ENCODE results near the gene RIMKLA.

Gene RIMKLA, protein sequence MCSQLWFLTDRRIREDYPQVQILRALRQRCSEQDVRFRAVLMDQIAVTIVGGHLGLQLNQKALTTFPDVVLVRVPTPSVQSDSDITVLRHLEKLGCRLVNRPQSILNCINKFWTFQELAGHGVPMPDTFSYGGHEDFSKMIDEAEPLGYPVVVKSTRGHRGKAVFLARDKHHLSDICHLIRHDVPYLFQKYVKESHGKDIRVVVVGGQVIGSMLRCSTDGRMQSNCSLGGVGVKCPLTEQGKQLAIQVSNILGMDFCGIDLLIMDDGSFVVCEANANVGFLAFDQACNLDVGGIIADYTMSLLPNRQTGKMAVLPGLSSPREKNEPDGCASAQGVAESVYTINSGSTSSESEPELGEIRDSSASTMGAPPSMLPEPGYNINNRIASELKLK

DNA sequence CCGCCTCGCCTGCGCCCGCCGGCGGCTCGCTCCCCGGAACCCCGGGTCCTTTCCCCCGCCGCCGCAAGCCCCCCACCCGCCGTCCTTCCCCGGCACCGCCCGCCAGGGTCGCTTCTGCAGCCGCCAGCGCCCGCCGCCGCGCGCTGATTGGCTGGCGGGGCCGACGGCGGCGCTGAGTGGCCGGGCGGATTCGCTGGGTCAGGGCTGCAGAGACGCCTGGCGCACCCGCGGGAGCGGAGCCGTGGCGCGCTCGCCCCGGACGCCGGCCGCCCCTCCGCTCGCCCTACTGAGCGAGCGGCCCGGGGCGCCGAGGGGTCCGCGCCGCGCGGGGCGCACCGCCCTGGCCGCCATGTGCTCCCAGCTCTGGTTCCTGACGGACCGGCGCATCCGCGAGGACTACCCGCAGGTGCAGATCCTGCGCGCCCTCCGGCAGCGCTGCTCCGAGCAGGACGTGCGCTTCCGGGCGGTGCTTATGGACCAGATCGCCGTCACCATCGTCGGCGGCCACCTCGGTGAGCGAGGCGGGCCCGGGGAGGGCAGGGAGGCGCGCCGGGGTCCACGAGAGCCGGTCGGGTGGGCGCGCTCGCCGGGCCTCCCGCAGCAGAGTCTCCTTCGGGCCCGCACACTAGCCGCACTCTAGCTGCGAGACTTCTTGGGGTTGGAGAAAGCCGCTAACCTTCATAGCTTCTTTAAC is at the start of gene RIMKLA:
Gene RIMKLA, plus strand, starts transcription at position 207 of the 694 bp plus-strand sequence. Its CDS starts 143 bp downstream, at position 350.
- DNase-seq = peak in 1 of 2 experiments; percentile 2

GRCh38 chr1:42332877-42333276 is 47.7 kb upstream of the RIMKLA start:
- DNase-seq = no peak

DNA sequence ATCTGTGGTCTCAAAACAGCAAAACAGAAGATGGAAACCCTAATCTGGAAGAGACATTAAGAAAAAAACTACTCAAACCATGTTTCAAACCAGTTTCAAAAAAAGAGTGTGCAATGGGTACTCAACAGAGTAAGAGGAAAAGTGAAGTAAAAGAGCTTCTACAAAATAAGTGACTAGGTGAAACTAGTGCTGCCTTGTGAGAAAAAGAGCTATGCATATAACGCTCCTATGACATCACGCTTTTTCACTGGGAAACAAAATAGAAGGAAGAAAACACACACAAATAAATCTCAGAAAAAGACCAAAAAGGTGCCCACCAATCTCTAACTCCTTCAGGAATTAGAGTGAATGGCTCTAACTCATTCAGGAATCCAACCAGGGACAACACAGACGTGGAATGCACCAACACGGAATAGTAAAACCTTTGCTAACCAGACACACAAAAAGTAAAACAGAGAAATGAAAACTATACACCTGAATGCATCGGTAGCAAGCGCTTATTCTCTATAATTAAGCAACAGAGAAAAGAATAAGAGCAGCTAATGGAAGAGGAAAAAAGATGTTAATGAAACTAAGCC is 46.8 kb upstream of the RIMKLA start:
- no peak for DNase-seq

GRCh38 chr1:42334240-42335049 is 46.1 kb upstream of the RIMKLA start:
- peak; percentile 14 to 15 for DNase-seq

- peak; percentile 91 for DNase-seq
These were observed 45.4 kb upstream of the RIMKLA start, which contains the start of gene FOXJ3 for GRCh38 chr1:42335050-42335808. Gene FOXJ3 (minus strand): TSS chr1:42335235. CDS start chr1:42311093, 24,142 bp downstream.

DNA sequence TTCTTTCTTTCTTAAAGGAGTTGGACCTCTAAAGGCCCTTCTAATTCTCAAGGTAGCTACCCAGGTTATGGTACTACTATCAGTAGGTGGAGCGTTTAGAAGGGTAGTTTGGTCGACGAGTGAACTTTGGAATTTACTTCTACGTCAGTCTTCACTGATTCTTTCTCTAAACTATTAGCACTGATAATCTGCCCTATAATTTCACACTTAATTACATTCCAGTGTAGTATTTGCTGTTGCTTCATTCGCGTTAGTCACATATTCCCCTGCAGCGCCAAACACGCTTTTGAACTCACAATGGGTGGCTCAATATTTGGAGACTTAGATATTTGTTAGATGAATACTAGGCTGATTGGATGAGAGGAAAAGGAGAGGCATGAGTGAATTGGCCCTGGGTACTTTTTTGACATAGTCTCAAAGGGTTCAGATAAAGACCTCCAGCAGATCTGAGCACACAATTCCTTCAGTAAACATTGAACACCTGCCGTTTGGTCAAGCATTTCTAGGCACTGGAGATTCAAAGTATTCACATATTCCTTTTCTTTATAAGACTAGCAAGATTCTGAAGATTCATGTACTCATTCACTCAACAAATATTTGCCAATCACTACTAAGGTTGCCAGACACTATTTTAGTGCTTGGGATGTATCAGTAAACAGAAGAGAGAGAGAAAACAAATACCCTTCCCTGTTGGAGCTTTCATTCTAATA is 44.6 kb upstream of the RIMKLA start:
- DNase-seq = no peak

GRCh38 chr1:42336978-42337377 is 43.6 kb upstream of the RIMKLA start:
- no peak for DNase-seq

GRCh38 chr1:42340093-42340492 is 40.5 kb upstream of the RIMKLA start:
- DNase-seq = no peak

DNA sequence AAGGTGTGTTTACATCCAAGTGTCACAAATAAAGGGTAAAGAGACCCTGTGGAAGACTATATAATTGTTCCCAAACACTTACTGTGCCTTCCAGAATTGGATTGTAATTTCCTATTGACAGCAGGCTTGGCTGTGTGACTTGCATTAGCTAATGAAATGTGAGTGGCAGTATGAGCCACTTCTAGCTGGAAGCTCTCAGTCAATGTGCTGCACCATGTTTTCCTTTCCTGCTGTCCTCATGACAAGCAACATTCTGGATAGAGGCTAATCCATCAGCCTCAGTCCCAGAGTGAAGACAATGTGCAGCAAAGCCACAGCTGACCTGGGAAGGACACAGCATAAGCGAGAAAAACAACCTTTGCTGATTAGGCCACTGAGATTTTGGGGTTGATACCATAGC is 39.7 kb upstream of the RIMKLA start:
- DNase-seq = no peak

DNA sequence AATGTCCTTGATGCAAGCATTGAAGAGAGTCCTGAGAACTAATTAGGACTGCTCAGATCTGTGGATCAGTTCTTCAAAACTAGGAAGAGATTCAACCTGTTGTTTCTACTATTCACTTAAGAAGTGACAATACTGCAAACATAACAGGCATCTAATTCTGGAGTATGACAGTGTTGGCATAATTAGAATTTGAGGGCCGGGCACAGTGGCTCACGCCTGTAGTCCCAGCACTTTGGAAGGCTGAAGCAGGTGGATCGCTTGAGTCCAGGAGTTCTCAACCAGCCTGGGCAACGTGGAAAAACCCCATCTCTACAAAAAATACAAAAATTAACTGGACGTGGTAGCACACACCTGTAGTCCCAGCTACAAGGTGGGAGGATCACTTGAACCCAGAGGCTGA is 37.5 kb upstream of the RIMKLA start:
- no peak for DNase-seq

DNA sequence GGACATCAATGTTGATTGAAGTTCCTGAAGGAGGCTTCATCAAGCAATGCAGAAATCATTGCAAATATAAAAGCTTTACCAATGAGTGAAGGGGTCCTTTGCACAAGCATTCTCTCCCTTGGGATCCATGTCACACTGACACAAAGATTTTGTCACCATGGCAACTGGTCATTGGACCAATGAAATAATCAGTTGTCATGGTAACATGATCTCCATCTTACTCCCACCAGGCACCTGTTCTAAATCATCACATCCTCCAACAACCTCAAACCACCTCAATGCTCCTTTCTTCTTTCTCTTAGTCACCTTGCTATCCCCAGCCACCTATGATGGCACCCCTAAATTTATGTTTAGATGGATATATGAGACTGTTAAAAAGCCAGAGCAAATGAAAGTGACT is 32.1 kb upstream of the RIMKLA start:
- no peak for DNase-seq

DNA sequence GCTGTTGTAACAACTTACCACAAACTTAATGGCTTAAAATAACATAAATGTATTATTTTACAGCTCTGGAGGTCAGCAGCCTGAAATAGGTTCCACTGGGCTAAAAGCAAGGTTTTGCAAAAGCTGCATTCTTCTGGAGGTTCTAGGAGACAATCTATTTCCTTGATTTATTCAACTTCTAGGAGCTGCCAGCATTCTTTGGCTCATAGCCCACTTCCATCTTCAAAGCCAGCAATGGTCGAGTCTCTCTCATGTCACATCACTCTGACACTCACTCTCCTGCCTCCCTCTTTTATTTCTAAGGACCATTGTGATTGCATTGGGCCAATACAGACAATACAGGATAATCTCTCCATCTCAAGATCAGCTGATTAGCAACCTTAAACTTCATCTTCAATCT is 30.5 kb upstream of the RIMKLA start:
- no peak for DNase-seq

GRCh38 chr1:42358791-42359190 is 21.8 kb upstream of the RIMKLA start:
- no peak for DNase-seq

GRCh38 chr1:42359466-42359865 is 21.1 kb upstream of the RIMKLA start:
- no peak for DNase-seq

- DNase-seq = no peak
These were observed 16.5 kb upstream of the RIMKLA start for GRCh38 chr1:42364089-42364488.

GRCh38 chr1:42364542-42364941 is 16.1 kb upstream of the RIMKLA start:
- DNase-seq = no peak

GRCh38 chr1:42365118-42365517 is 15.5 kb upstream of the RIMKLA start:
- no peak for DNase-seq

- DNase-seq = no peak
These were observed 12.3 kb upstream of the RIMKLA start for GRCh38 chr1:42368096-42368795.

- DNase-seq = no peak
These were observed 11.1 kb upstream of the RIMKLA start for GRCh38 chr1:42369471-42369870.

DNA sequence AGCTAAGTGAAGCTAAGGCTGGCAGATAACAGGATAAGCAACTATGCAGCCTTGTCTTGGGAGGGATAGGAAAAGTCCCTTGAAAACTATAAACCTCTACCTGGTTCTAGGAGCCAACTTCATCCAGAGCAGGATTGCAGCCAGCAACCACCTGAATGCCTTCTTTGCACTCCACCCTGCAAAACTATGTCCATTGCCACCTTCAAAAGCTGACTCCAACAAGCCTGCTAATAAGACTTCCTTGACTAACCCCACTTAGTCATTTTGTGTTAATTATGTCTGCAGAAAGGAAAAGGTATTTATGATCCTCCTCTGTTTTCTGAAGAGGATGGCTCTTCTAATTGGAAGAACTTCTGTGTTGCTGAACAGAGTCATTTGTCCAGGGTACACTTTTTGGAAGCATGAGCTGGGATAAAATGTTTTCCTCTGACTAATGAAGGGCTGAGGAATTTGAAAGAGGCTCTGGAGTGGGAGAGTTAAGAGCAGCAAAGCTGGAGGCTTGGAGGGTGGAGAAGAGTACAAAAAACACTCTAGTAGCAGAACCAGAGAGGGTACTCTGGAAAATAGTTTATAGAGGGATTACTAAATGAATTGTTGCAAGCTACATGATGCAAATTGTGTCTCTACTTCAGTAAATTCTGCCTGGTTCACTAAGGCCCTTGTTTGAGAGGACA is 9.6 kb upstream of the RIMKLA start:
- DNase-seq = no peak

All from activated CD4-positive, alpha-beta T cell treated with anti-CD3 and anti-CD28 coated beads, Interleukin-2, amount 50 U/mL, for 4 hours (primary cell).